ENCODE measurements around the gene OSBPL2. TPM values are rescaled to one million over a fixed set of nuclear protein-coding genes. Genes with fewer than 3 reads are reported as not detected.

Gene OSBPL2
- total RNA-seq, 1 experiment from 2014 or later: 41.4 TPM

GRCh38 chr20:62232194-62232593, 6.1 kb upstream of the OSBPL2 start:
- ChIA-PET POLR2A (interaction anchor here (0.6 kb wide), 1 partner anchor 11 kb away, joined by 3 read pairs; no protein-coding TSS in a partner anchor), CTCF (no interaction called here)
- H3K4me3 ChIP-seq (ENCODE audit: low read depth in 2 of 2, low read length in 2 of 2): no peak overlapping the region
- no peak for DNase-seq (ENCODE audit: low read depth, low spot score)
- intact Hi-C loops (cut with micrococcal nuclease; ENCODE audit: unreplicated experiment) (no loop called here), in situ Hi-C loops (cut with HindIII; ENCODE audit: low pct_unique_long_range_greater_than_20kb, low sequenced_read_pairs) (no loop called here)
- no peaks in the 10 kb centered on the region; the same call in none of the 2 replicates for H3K4me1 ChIP-seq (ENCODE audit: control insufficient read depth, insufficient read depth, low read length)
- no peaks in the 10 kb centered on the region for H3K27me3 ChIP-seq (ENCODE audit: control insufficient read depth, insufficient read depth, low read length)
- TF ChIP-seq SIN3A (IDR thresholded peaks at IDR 0.05; ENCODE audit: borderline replicate concordance, insufficient read depth, low read depth, low read length) (no peak), CTCF (IDR thresholded peaks at IDR 0.05) (no peak), POLR2AphosphoS5 (IDR thresholded peaks at IDR 0.05; ENCODE audit: low read depth, low read length) (no peak), TCF7L2 (IDR thresholded peaks at IDR 0.05; ENCODE audit: low read depth, low read length) (no peak), REST (IDR thresholded peaks at IDR 0.05; ENCODE audit: insufficient read depth in 1 of 2, low read depth in 2 of 2, low read length in 1 of 2) (no peak)
- H3K27ac ChIP-seq (ENCODE audit: low read length): no peak overlapping the region
- no peak for ATAC-seq
- H3K36me3 ChIP-seq (ENCODE audit: control insufficient read depth, insufficient read depth, low read length): no peaks in the 10 kb centered on the region
- H3K9me3 ChIP-seq (ENCODE audit: control insufficient read depth, insufficient read depth, low read depth, low read length): no peaks in the 10 kb centered on the region
- BruUV-seq (replicated peaks): no TSS peak

- H3K36me3 ChIP-seq (ENCODE audit: control insufficient read depth, insufficient read depth, low read length): no peaks in the 10 kb centered on the region
- CTCF ChIA-PET: no interaction called here
- H3K27me3 ChIP-seq (ENCODE audit: control insufficient read depth, insufficient read depth, low read length): no peaks in the 10 kb centered on the region
- in situ Hi-C loops (cut with HindIII; ENCODE audit: low pct_unique_long_range_greater_than_20kb, low sequenced_read_pairs): no loop called here
- ATAC-seq: no peak
- no TSS peak for BruUV-seq (replicated peaks)
- H3K4me1 ChIP-seq (ENCODE audit: control insufficient read depth, insufficient read depth, low read length): peaks cover 3% of the 10 kb centered on the region; the same call in 1 of the 2 replicates
- H3K9me3 ChIP-seq (ENCODE audit: control insufficient read depth, insufficient read depth, low read depth, low read length): no peaks in the 10 kb centered on the region
- H3K27ac ChIP-seq (ENCODE audit: low read length): no peak overlapping the region
- intact Hi-C loops (cut with micrococcal nuclease; ENCODE audit: unreplicated experiment): no loop called here
- POLR2A ChIA-PET: no interaction called here
- H3K4me3 ChIP-seq (ENCODE audit: low read depth in 2 of 2, low read length in 2 of 2): no peak overlapping the region
- TF ChIP-seq POLR2AphosphoS5 (IDR thresholded peaks at IDR 0.05; ENCODE audit: low read depth, low read length) (no peak), TCF7L2 (IDR thresholded peaks at IDR 0.05; ENCODE audit: low read depth, low read length) (no peak), SIN3A (IDR thresholded peaks at IDR 0.05; ENCODE audit: borderline replicate concordance, insufficient read depth, low read depth, low read length) (no peak), CTCF (IDR thresholded peaks at IDR 0.05) (no peak), REST (IDR thresholded peaks at IDR 0.05; ENCODE audit: insufficient read depth in 1 of 2, low read depth in 2 of 2, low read length in 1 of 2) (no peak)
- DNase-seq (ENCODE audit: low read depth, low spot score): no peak
Measured at GRCh38 chr20:62232770-62233645, 5.3 kb upstream of the OSBPL2 start.
